ENCODE measurements around the gene NFATC2IP.
"Not testable (repeated sequence)": the region's sequence is repeated elsewhere in the genome, so short reads cannot be mapped to it uniquely, and the experiment has no call there.

Gene NFATC2IP

GRCh38 chr16:28999577-28999976 is 48.8 kb downstream of the NFATC2IP start:
- DNase-seq (ENCODE audit: low spot score): no peak

- DNase-seq (ENCODE audit: low spot score): no peak
Measured at GRCh38 chr16:29000019-29000418, 49.3 kb downstream of the NFATC2IP start.

- DNase-seq (ENCODE audit: low spot score): not testable (repeated sequence)
Measured at GRCh38 chr16:29004496-29005139, 53.9 kb downstream of the NFATC2IP start.

GRCh38 chr16:29007730-29008593 is 57.2 kb downstream of the NFATC2IP start:
- DNase-seq (ENCODE audit: low spot score): no peak

GRCh38 chr16:29009050-29009837 is 58.5 kb downstream of the NFATC2IP start:
- no peak for DNase-seq (ENCODE audit: low spot score)

- DNase-seq (ENCODE audit: low spot score): no peak
Measured at GRCh38 chr16:29009838-29010166, 59.1 kb downstream of the NFATC2IP start.

- no peak for DNase-seq (ENCODE audit: low spot score)
Measured at GRCh38 chr16:29011112-29011511, 60.4 kb downstream of the NFATC2IP start.

- DNase-seq (ENCODE audit: low spot score): no peak
Measured at GRCh38 chr16:29011851-29012250, 61.1 kb downstream of the NFATC2IP start.

GRCh38 chr16:29012913-29013553 is 62.3 kb downstream of the NFATC2IP start:
- DNase-seq (ENCODE audit: low spot score): no peak

- no peak for DNase-seq (ENCODE audit: low spot score)
Measured at GRCh38 chr16:29014561-29015069, 63.9 kb downstream of the NFATC2IP start.
